Thyroid gland (tissue), 4 donors: ENCODE data around the gene PHPT1.

Experiments used
- POLR2A ChIP-seq, 2 donors: fragments of 450-650 bp; IDR thresholded peaks; one replicate each; pipeline ENCODE4 v1.6.1; 2017; ENCODE audit warnings: antibody characterized with exemption in 2 of 2, mild to moderate bottlenecking in 2 of 2, moderate library complexity in 1 of 2
- TF ChIP-seq, protein P1 (sequence below), 6 experiments: fragments of 200-600 bp in 3 of 6; fragments of 450-650 bp in 3 of 6; sonication (generic) in 3 of 6; IDR thresholded peaks; one replicate each; pipeline ENCODE4 v1.5.1; 2016 to 2019; ENCODE audit warnings: antibody characterized with exemption in 6 of 6, mild to moderate bottlenecking in 2 of 6, inconsistent platforms in 1 of 6, moderate library complexity in 1 of 6

DNA sequence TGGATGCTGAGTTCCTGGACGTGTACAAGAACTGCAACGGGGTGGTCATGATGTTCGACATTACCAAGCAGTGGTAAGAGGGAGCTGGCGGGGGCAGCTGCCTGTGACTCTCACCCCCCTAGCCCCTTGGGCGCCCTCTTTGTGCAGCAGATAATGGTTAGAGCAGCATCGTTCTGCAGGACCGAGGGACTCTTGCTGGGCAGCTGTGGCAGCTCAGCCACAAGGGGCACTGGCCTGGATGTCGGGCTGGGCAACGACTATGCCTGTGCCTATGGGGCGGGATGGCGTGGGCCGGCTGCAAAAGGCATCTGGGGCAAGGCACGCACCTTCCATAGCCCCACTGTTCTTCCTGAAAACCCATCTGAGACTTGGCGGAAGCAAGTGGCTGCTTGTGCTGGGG lies 19.8 kb upstream of the PHPT1 start:
- TF ChIP-seq, protein P1, sequence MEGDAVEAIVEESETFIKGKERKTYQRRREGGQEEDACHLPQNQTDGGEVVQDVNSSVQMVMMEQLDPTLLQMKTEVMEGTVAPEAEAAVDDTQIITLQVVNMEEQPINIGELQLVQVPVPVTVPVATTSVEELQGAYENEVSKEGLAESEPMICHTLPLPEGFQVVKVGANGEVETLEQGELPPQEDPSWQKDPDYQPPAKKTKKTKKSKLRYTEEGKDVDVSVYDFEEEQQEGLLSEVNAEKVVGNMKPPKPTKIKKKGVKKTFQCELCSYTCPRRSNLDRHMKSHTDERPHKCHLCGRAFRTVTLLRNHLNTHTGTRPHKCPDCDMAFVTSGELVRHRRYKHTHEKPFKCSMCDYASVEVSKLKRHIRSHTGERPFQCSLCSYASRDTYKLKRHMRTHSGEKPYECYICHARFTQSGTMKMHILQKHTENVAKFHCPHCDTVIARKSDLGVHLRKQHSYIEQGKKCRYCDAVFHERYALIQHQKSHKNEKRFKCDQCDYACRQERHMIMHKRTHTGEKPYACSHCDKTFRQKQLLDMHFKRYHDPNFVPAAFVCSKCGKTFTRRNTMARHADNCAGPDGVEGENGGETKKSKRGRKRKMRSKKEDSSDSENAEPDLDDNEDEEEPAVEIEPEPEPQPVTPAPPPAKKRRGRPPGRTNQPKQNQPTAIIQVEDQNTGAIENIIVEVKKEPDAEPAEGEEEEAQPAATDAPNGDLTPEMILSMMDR (IDR thresholded peaks at IDR 0.05): no peak
- no peak for TF ChIP-seq POLR2A (IDR thresholded peaks at IDR 0.05)
